Uterus (tissue), 4 donors: ENCODE measurements around the gene ART4. TPM values are rescaled to one million over a fixed set of nuclear protein-coding genes. Genes with fewer than 3 reads are reported as not detected.

Source experiments
- DNase-seq, 2 donors: peaks; one replicate each; pipeline ENCODE4 v3.0.0-alpha.2; 2019 to 2020
- H3K27ac ChIP-seq, 2 donors: fragments of 200-600 bp; sonication (generic); 1 replicate in 1 of 2; 2 replicates in 1 of 2; pipeline ENCODE4 v1.5.1; 2016 to 2018
- H3K27me3 ChIP-seq, 2 donors: fragments of 200-600 bp; sonication (generic); one replicate each; pipeline ENCODE4 v1.5.1; 2018 to 2019; ENCODE audit warnings: control low read depth in 1 of 2
- H3K36me3 ChIP-seq, 2 donors: fragments of 200-600 bp; sonication (generic); one replicate each; pipeline ENCODE4 v1.5.1; 2019; ENCODE audit warnings: control low read depth in 1 of 2
- H3K4me1 ChIP-seq, 2 donors: fragments of 200-600 bp; sonication (generic); one replicate each; pipeline ENCODE4 v1.5.1; 2018 to 2019; ENCODE audit warnings: control low read depth in 1 of 2
- H3K4me3 ChIP-seq, 2 donors: fragments of 200-600 bp; sonication (generic); 1 replicate in 1 of 2; 2 replicates in 1 of 2; pipeline ENCODE4 v1.5.1; 2018 to 2019; ENCODE audit warnings: mild to moderate bottlenecking in 1 of 2
- H3K9me3 ChIP-seq, 2 donors: fragments of 200-600 bp; sonication (generic); one replicate each; pipeline ENCODE4 v1.5.1; 2019; ENCODE audit warnings: control low read depth in 1 of 2
- CTCF ChIP-seq, 4 experiments: fragments of 200-600 bp in 2 of 4; fragments of 450-650 bp in 2 of 4; sonication (generic) in 2 of 4; IDR thresholded peaks; one replicate each; pipeline ENCODE4 v1.5.1; 2016 to 2019; ENCODE audit warnings: antibody characterized with exemption in 4 of 4, mild to moderate bottlenecking in 2 of 4, moderate library complexity in 1 of 4
- POLR2A ChIP-seq, 2 donors: fragments of 450-650 bp; IDR thresholded peaks; one replicate each; pipeline ENCODE4 v1.6.1; 2016; ENCODE audit warnings: antibody characterized with exemption in 2 of 2, mild to moderate bottlenecking in 1 of 2, moderate library complexity in 1 of 2
- intact Hi-C: fragments of 100-400 bp; cut with DNase I; formaldehyde crosslinking; loops from one replicate; pipeline ENCODE4 v1.15.1; 2023; ENCODE audit warnings: low total_unique reads
- total RNA-seq, 4 donors: library from RNA; depleted of rRNA in 3 of 4; stranded (reverse); fragments of >200 nt in 3 of 4; gene quantifications; one replicate each; pipeline versions ENCODE4 v1.1.0 to v1.2.4, GENCODE V29; 2014 to 2023
- donor health status: DM: yes; HTN: yes; CAD: no.

Gene ART4
- total RNA-seq, 4 donors from 2014 or later, result 0.51 to 3.7 (median 1.0) TPM

GRCh38 chr12:14853961-14854360, 10.6 kb upstream of the ART4 start:
- Histone ChIP-seq H3K4me1 (peaks cover 0 to 3% of the 10 kb centered on the region in 2 donors), H3K27ac (peak overlapping the region in 1 of 2 donors; percentile 52), H3K36me3 (no peaks in the 10 kb centered on the region), H3K9me3 (no peaks in the 10 kb centered on the region), H3K4me3 (no peak overlapping the region), H3K27me3 (no peaks in the 10 kb centered on the region)
- no peak for DNase-seq
- TF ChIP-seq CTCF (IDR thresholded peaks at IDR 0.05) (no peak), POLR2A (IDR thresholded peaks at IDR 0.05) (no peak)
- intact Hi-C loops, result no loop called here

- H3K9me3 ChIP-seq, result no peaks in the 10 kb centered on the region
- no peak for TF ChIP-seq POLR2A (IDR thresholded peaks at IDR 0.05)
- TF ChIP-seq CTCF (IDR thresholded peaks at IDR 0.05), result no peak
- H3K4me3 ChIP-seq, result no peak overlapping the region
- intact Hi-C loops, result no loop called here
- no peak overlapping the region for H3K27ac ChIP-seq
- no peaks in the 10 kb centered on the region for H3K36me3 ChIP-seq
- H3K27me3 ChIP-seq, result no peaks in the 10 kb centered on the region
- H3K4me1 ChIP-seq, result peaks cover 0 to 3% of the 10 kb centered on the region in 2 donors
- no peak for DNase-seq
Observed at GRCh38 chr12:14852880-14853279, 9.6 kb upstream of the ART4 start.

- H3K4me3 ChIP-seq, result no peak overlapping the region
- H3K27ac ChIP-seq, result peak overlapping the region in 1 of 2 donors; percentile 73
- no peaks in the 10 kb centered on the region for H3K36me3 ChIP-seq
- H3K27me3 ChIP-seq, result no peaks in the 10 kb centered on the region
- no peak for TF ChIP-seq POLR2A (IDR thresholded peaks at IDR 0.05)
- TF ChIP-seq CTCF (IDR thresholded peaks at IDR 0.05), result no peak
- no peak for DNase-seq
- H3K4me1 ChIP-seq, result peaks cover 3 to 8% of the 10 kb centered on the region in 2 donors
- H3K9me3 ChIP-seq, result no peaks in the 10 kb centered on the region
- intact Hi-C loops, result no loop called here
Observed at GRCh38 chr12:14850929-14851663, 7.8 kb upstream of the ART4 start.

- intact Hi-C loops, result loop anchor here (5.0 to 10.0 kb wide), 2 partner anchors 148 to 425 kb away; no protein-coding TSS in a partner anchor
- no peak overlapping the region for H3K4me3 ChIP-seq
- TF ChIP-seq CTCF (IDR thresholded peaks at IDR 0.05) (no peak), POLR2A (IDR thresholded peaks at IDR 0.05) (no peak)
- peaks cover 3 to 9% of the 10 kb centered on the region in 2 donors for H3K4me1 ChIP-seq
- peak in 1 of 2 donors; percentile 38 for DNase-seq
- no peaks in the 10 kb centered on the region for H3K9me3 ChIP-seq
- H3K27me3 ChIP-seq, result no peaks in the 10 kb centered on the region
- peak overlapping the region; percentile 73 to 82 for H3K27ac ChIP-seq
- no peaks in the 10 kb centered on the region for H3K36me3 ChIP-seq
Observed at GRCh38 chr12:14849661-14850060, 6.3 kb upstream of the ART4 start.

- intact Hi-C loops, result loop anchor here (5.0 to 10.0 kb wide), 2 partner anchors 150 to 428 kb away; no protein-coding TSS in a partner anchor
- DNase-seq, result no peak
- Histone ChIP-seq H3K9me3 (no peaks in the 10 kb centered on the region), H3K4me1 (peaks cover 0 to 9% of the 10 kb centered on the region in 2 donors), H3K27me3 (no peaks in the 10 kb centered on the region), H3K27ac (peak overlapping the region; percentile 53 to 73), H3K36me3 (no peaks in the 10 kb centered on the region), H3K4me3 (no peak overlapping the region)
- TF ChIP-seq POLR2A (IDR thresholded peaks at IDR 0.05) (no peak), CTCF (IDR thresholded peaks at IDR 0.05) (no peak)
Observed at GRCh38 chr12:14846876-14847580, 3.7 kb upstream of the ART4 start.
